SHP77 treated with DMSO at 0.1 percent for 48 hours (cell line): ENCODE results near the gene ERVK3-1.

ENCODE experiments used
- DNase-seq: peaks from one replicate; lab custom pipeline; 2025; lab: John Stamatoyannopoulos, UW

ERVK3-1 gene

DNA sequence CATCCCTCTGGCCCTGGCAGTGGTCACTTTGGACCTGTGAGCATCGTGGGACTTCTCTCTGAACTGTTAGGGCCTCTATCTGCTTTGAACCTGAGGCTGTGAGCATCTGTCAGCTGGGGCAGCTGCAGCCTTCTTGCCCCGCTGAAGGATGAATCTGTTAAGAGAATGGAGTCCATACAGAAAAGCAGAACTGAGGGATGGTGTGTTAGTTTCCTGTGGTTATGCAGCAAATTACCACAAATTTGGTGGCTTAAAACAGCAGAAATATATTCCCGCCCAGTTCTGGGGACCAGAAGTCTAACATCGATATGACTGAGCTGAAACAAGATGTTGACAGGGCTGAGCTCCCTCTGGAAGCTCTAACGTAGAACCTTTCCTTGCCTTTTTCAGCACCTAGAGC is 59.0 kb downstream of the ERVK3-1 start:
- no peak for DNase-seq
